ENCODE data around the gene DIAPH3. TPM values are rescaled to one million over a fixed set of nuclear protein-coding genes. Genes with fewer than 3 reads are reported as not detected.

DIAPH3 gene
- polyA plus RNA-seq, 3 donors = 0.04 to 0.09 TPM; not detected in 1

GRCh38 chr13:60075850-60076249, 87.9 kb downstream of the DIAPH3 start:
- H3K4me1 Mint-ChIP-seq = no peaks in the 10 kb centered on the region
- Histone ChIP-seq H3K4me3 (replicated peaks in 1 of 3; ENCODE audit: low read depth in 2 of 3, low read length in 3 of 3) (no peak overlapping the region), H3K4me1 (ENCODE audit: control insufficient read depth in 1 of 2, insufficient read depth in 2 of 2, low read length in 2 of 2) (no peaks in the 10 kb centered on the region), H3K9ac (ENCODE audit: insufficient read depth, low read length, poor library complexity, severe bottlenecking) (no peak overlapping the region), H3K27me3 (ENCODE audit: control insufficient read depth in 2 of 2, insufficient read depth in 2 of 2, low read length in 2 of 2) (no peaks in the 10 kb centered on the region), H2AFZ (ENCODE audit: insufficient read depth, low read depth, low read length, poor library complexity, severe bottlenecking) (no peak overlapping the region), H4K20me1 (ENCODE audit: insufficient read depth, low read length) (no peaks in the 10 kb centered on the region), H3K36me3 (replicated peaks in 1 of 2; ENCODE audit: control insufficient read depth in 1 of 2, insufficient read depth in 2 of 2, low read length in 2 of 2) (no peaks in the 10 kb centered on the region), H3K4me2 (replicated peaks; ENCODE audit: extremely low read depth, low read length, poor library complexity, severe bottlenecking) (no peak overlapping the region), H3K27ac (ENCODE audit: low read depth in 1 of 2, low read length in 2 of 2) (no peak overlapping the region), H3K9me3 (replicated peaks in 1 of 2; ENCODE audit: control insufficient read depth in 1 of 2, insufficient read depth in 1 of 2, low read length in 2 of 2) (no peaks in the 10 kb centered on the region), H3K79me2 (ENCODE audit: insufficient read depth, low read length) (no peaks in the 10 kb centered on the region)
- H3K27me3 Mint-ChIP-seq (ENCODE audit: low read depth in 3 of 3) = no peaks in the 10 kb centered on the region
- WGBS (ENCODE audit: insufficient coverage) = 100% methylated on average over 1 of the region's 2 CpGs
- peaks cover 0 to 4% (median 2%) of the 10 kb centered on the region in 7 donors for H3K9me3 Mint-ChIP-seq
- no peak for DNase-seq
- TF ChIP-seq CTCF (IDR thresholded peaks at IDR 0.05) = no peak
- no peak overlapping the region for H3K4me3 Mint-ChIP-seq
- peaks cover 0 to 3% of the 10 kb centered on the region in 2 donors for H3K36me3 Mint-ChIP-seq
- intact Hi-C loops (cut with micrococcal nuclease) = no loop called here
- no peak overlapping the region for H3K27ac Mint-ChIP-seq

GRCh38 chr13:60074397-60074796, 89.3 kb downstream of the DIAPH3 start:
- Histone ChIP-seq H2AFZ (ENCODE audit: insufficient read depth, low read depth, low read length, poor library complexity, severe bottlenecking) (no peak overlapping the region), H3K36me3 (replicated peaks in 1 of 2; ENCODE audit: control insufficient read depth in 1 of 2, insufficient read depth in 2 of 2, low read length in 2 of 2) (no peaks in the 10 kb centered on the region), H3K4me3 (replicated peaks in 1 of 3; ENCODE audit: low read depth in 2 of 3, low read length in 3 of 3) (no peak overlapping the region), H3K9ac (ENCODE audit: insufficient read depth, low read length, poor library complexity, severe bottlenecking) (no peak overlapping the region), H3K79me2 (ENCODE audit: insufficient read depth, low read length) (no peaks in the 10 kb centered on the region), H3K27ac (ENCODE audit: low read depth in 1 of 2, low read length in 2 of 2) (no peak overlapping the region), H4K20me1 (ENCODE audit: insufficient read depth, low read length) (no peaks in the 10 kb centered on the region), H3K9me3 (replicated peaks in 1 of 2; ENCODE audit: control insufficient read depth in 1 of 2, insufficient read depth in 1 of 2, low read length in 2 of 2) (no peaks in the 10 kb centered on the region), H3K27me3 (ENCODE audit: control insufficient read depth in 2 of 2, insufficient read depth in 2 of 2, low read length in 2 of 2) (no peaks in the 10 kb centered on the region), H3K4me1 (ENCODE audit: control insufficient read depth in 1 of 2, insufficient read depth in 2 of 2, low read length in 2 of 2) (no peaks in the 10 kb centered on the region), H3K4me2 (replicated peaks; ENCODE audit: extremely low read depth, low read length, poor library complexity, severe bottlenecking) (no peak overlapping the region)
- H3K27me3 Mint-ChIP-seq (ENCODE audit: low read depth in 3 of 3) = no peaks in the 10 kb centered on the region
- no peak for DNase-seq
- H3K9me3 Mint-ChIP-seq = peaks cover 0 to 8% (median 3%) of the 10 kb centered on the region in 7 donors
- no peak overlapping the region for H3K4me3 Mint-ChIP-seq
- H3K36me3 Mint-ChIP-seq = peaks cover 0 to 8% of the 10 kb centered on the region in 2 donors
- no peak overlapping the region for H3K27ac Mint-ChIP-seq
- no CpG with 5 or more reads among the region's 2 CpGs for WGBS (ENCODE audit: insufficient coverage)
- TF ChIP-seq CTCF (IDR thresholded peaks at IDR 0.05) = no peak
- intact Hi-C loops (cut with micrococcal nuclease) = no loop called here
- H3K4me1 Mint-ChIP-seq = no peaks in the 10 kb centered on the region

Measured in CD14-positive monocyte (primary cell).